ENCODE results near the gene ELL. TPM values are rescaled to one million over a fixed set of nuclear protein-coding genes. Genes with fewer than 3 reads are reported as not detected.

The ELL gene
- total and polyA plus RNA-seq, 2 donors from 2014 or later = 5.7 to 25.2 TPM

DNA sequence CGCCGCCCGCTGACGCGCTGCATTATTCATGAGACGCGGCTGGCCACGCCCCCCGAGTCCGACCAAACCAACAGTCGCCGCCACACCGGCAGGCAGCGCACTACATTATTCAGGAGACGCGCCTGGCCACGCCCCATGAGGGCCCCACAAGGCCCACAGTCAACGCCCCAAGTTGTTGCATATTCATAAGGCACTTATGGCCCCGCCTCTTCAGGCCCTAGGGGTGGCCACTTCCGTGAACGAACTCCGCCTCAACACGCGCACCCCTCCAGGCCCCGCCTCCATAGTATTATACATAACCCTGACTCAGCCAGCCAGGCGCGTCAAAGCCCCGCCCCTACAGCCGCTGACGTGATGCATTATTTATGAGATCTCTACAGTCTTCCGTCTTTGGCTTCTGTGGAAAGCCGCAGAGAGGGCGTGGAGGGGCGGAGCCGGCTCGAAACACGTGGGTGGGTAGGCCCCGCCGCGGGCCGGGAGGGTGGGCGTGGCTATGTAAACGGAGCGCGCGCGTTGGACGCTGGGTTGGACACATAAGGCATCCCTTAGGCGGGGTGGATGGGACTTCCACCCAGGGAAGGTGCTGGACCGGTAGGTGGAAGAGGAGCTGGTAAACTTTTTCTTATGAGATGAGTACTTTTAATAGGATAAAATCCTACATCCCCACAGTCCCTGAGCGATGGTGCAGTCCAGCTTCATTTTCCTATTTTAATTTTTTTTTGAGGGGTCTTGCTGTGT lies 423 bp upstream of the ELL start:
- peak; percentile 100 for DNase-seq
- H3K9me3 ChIP-seq (ENCODE audit: control insufficient read depth in 2 of 3, insufficient read depth in 1 of 3, low read length in 3 of 3) = no peaks in the 10 kb centered on the region
- peak overlapping the region; percentile 95 to 99 for H3K27ac ChIP-seq (ENCODE audit: low read depth in 2 of 2, low read length in 2 of 2)
- H3K4me1 ChIP-seq (ENCODE audit: control insufficient read depth in 2 of 3, insufficient read depth in 2 of 3, low read depth in 1 of 3, low read length in 3 of 3) = peaks cover 2 to 19% (median 11%) of the 10 kb centered on the region in 3 donors
- TF ChIP-seq, protein P1, sequence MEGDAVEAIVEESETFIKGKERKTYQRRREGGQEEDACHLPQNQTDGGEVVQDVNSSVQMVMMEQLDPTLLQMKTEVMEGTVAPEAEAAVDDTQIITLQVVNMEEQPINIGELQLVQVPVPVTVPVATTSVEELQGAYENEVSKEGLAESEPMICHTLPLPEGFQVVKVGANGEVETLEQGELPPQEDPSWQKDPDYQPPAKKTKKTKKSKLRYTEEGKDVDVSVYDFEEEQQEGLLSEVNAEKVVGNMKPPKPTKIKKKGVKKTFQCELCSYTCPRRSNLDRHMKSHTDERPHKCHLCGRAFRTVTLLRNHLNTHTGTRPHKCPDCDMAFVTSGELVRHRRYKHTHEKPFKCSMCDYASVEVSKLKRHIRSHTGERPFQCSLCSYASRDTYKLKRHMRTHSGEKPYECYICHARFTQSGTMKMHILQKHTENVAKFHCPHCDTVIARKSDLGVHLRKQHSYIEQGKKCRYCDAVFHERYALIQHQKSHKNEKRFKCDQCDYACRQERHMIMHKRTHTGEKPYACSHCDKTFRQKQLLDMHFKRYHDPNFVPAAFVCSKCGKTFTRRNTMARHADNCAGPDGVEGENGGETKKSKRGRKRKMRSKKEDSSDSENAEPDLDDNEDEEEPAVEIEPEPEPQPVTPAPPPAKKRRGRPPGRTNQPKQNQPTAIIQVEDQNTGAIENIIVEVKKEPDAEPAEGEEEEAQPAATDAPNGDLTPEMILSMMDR (IDR thresholded peaks at IDR 0.05; ENCODE audit: borderline replicate concordance, extremely low read depth, insufficient read depth) = peak; percentile 14
- peak overlapping the region in 2 of 3 donors; percentile 52 to 83 for H3K4me3 ChIP-seq (ENCODE audit: low read length in 3 of 3)
- no peaks in the 10 kb centered on the region for H3K36me3 ChIP-seq (ENCODE audit: control insufficient read depth in 2 of 3, insufficient read depth in 3 of 3, low read length in 3 of 3)
- H3K9ac ChIP-seq (ENCODE audit: low read length in 3 of 3) = no peak overlapping the region
- H3K27me3 ChIP-seq (ENCODE audit: control insufficient read depth, insufficient read depth, low read length) = no peaks in the 10 kb centered on the region
- intact Hi-C loops (cut with DNase I) = no loop called here
- FAIRE-seq = peak; percentile 99

DNA sequence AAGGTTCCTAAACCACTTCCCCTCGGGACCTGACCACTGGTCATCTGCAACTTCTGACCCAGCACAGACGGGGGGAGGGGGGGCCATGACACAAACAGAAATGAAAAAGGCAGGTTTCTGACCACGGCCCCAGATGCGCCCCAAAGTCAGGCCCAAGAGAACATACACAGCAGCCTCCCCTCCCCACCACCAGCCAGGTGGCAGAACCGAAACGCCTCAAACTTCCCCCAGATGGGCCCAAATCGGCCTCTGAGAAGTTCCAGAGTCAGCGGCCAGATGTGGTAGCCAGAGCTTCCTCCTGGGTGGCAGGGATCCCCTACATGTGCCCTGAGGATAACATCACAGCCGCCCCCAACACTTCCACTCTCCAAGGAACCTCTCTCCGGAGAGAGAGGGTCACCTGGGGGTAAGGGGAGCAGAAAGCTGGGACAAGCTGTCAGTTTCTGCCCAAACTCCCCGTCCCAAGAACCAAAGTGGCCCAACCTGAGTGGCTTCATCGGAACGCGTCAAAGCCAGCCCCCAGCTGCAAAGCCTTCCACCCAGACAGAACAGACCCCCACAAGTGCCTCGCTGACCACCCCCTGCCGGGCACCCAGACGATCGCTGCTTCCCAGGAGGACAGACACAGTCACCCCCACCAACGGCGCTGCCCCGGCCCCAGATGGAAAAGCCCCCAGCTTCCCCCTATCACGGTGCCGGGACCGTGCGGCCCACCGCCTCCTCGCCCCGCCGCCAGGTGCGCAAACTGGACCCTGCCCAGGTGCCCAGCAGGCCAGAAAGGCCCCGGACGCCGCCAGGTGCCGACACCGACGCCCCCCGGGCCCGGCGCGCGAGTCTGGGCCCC lies 800 bp downstream of the ELL start:
- Histone ChIP-seq H3K9me3 (ENCODE audit: control insufficient read depth in 2 of 3, insufficient read depth in 1 of 3, low read length in 3 of 3) (no peaks in the 10 kb centered on the region), H3K9ac (ENCODE audit: low read length in 3 of 3) (peak overlapping the region; percentile 38 to 98 (median 89)), H3K27ac (ENCODE audit: low read depth in 2 of 2, low read length in 2 of 2) (peak overlapping the region; percentile 95 to 99), H3K27me3 (ENCODE audit: control insufficient read depth, insufficient read depth, low read length) (no peaks in the 10 kb centered on the region), H3K4me3 (ENCODE audit: low read length in 3 of 3) (peak overlapping the region; percentile 72 to 87 (median 83)), H3K36me3 (ENCODE audit: control insufficient read depth in 2 of 3, insufficient read depth in 3 of 3, low read length in 3 of 3) (no peaks in the 10 kb centered on the region), H3K4me1 (ENCODE audit: control insufficient read depth in 2 of 3, insufficient read depth in 2 of 3, low read depth in 1 of 3, low read length in 3 of 3) (peaks cover 2 to 24% (median 22%) of the 10 kb centered on the region in 3 donors)
- TF ChIP-seq, protein P1 (IDR thresholded peaks at IDR 0.05; ENCODE audit: borderline replicate concordance, extremely low read depth, insufficient read depth) = no peak
- FAIRE-seq (no peak), DNase-seq (peak in 4 of 5 donors; percentile 40 to 88 (median 66))
- intact Hi-C loops (cut with DNase I) = no loop called here

DNA sequence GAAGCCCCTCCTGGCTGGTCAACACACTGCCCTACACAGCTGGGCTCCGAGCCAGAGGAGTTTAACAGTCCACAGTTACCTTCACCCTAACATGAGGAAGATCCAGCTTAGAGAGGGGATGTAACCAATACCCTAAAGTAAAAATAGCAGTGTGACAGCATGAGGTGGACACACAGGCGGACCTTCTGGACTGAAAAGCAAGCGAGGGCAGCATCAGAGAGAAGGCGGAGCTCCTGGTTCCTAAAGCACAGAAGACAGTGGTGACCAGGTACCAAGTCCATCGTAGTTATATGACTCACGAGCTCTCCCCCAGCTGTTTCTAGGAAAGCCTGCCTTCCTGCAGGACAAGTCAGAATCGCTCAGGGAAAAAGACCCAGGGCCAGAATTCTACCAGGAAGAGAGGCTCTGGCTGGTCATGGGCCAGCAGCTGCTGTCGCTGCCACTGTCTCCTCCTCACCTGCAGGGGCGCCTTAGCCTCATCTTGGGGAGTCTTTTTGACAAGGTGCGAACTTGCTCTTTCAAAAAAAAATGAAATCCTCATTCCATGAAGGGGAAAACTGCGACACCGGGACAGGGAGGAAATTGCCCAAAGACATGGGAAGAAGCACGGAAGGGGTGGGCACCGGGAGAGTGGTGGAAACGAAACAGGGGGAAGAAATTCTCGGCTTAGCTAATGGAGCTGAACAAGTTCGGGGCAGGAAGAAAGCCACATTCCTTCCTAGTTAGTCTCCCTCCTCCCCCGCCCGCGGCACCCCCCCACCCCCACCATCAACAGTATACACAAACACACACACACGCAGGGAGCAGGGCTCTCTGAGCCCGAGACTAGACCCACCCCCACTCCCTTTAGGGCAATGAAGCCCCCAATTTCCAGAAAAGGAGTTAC lies 1.7 kb downstream of the ELL start:
- DNase-seq (peak; percentile 79 to 92 (median 89)), FAIRE-seq (no peak)
- intact Hi-C loops (cut with DNase I) = no loop called here
- no peaks in the 10 kb centered on the region for H3K27me3 ChIP-seq (ENCODE audit: control insufficient read depth, insufficient read depth, low read length)
- H3K4me1 ChIP-seq (ENCODE audit: control insufficient read depth in 2 of 3, insufficient read depth in 2 of 3, low read depth in 1 of 3, low read length in 3 of 3) = peaks cover 2 to 33% (median 30%) of the 10 kb centered on the region in 3 donors
- no peaks in the 10 kb centered on the region for H3K9me3 ChIP-seq (ENCODE audit: control insufficient read depth in 2 of 3, insufficient read depth in 1 of 3, low read length in 3 of 3)
- H3K9ac ChIP-seq (ENCODE audit: low read length in 3 of 3) = peak overlapping the region; percentile 51 to 98 (median 89)
- H3K4me3 ChIP-seq (ENCODE audit: low read length in 3 of 3) = peak overlapping the region; percentile 72 to 87 (median 83)
- H3K27ac ChIP-seq (ENCODE audit: low read depth in 2 of 2, low read length in 2 of 2) = peak overlapping the region; percentile 95 to 99
- H3K36me3 ChIP-seq (ENCODE audit: control insufficient read depth in 2 of 3, insufficient read depth in 3 of 3, low read length in 3 of 3) = no peaks in the 10 kb centered on the region
- TF ChIP-seq, protein P1 (IDR thresholded peaks at IDR 0.05; ENCODE audit: borderline replicate concordance, extremely low read depth, insufficient read depth) = peak; percentile 65

Data from kidney (tissue), 14 donors.